Measurements from ENCODE around the gene MZB1. TPM values are rescaled to one million over a fixed set of nuclear protein-coding genes. Genes with fewer than 3 reads are reported as not detected.
A peak's percentile ranks its signal among the peaks of the same experiment; 100 is the strongest.

Gene MZB1
- total and polyA plus RNA-seq, 2 of the 13 experiments (the other 11 are each of a cell fraction or from before 2014, with no cell fraction given) = 0.31 to 0.40 TPM

GRCh38 chr5:139439013-139439903, 49.5 kb upstream of the MZB1 start, which contains the start of gene DNAJC18 (continued):
- no peak for TF ChIP-seq HHEX (CRISPR knock-in tag; IDR thresholded peaks at IDR 0.05)
- peak; percentile 63; the same call in 1 of the 3 replicates for TF ChIP-seq MXI1 (IDR thresholded peaks at IDR 0.05; ENCODE audit: borderline replicate concordance, low read depth, low read length)
- TF ChIP-seq TRAFD1 (CRISPR knock-in tag; IDR thresholded peaks at IDR 0.05; ENCODE audit: borderline replicate concordance) = no peak
- no peak for TF ChIP-seq NFAT5 (CRISPR knock-in tag; IDR thresholded peaks at IDR 0.05)
- no peak for TF ChIP-seq ZBTB20 (CRISPR knock-in tag; IDR thresholded peaks at IDR 0.05; ENCODE audit: borderline replicate concordance, low read depth)
- TF ChIP-seq ARID3A (IDR thresholded peaks at IDR 0.05; ENCODE audit: low read depth, low read length) = no peak
- TF ChIP-seq BATF2 (CRISPR knock-in tag; IDR thresholded peaks at IDR 0.05) = no peak
- peak; percentile 30 for TF ChIP-seq SRSF1 (optimal IDR thresholded peaks at IDR 0.05; ENCODE audit: low read depth, low read length)
- no peak; the same call in 1 of the 2 replicates for TF ChIP-seq NFE2 (CRISPR knock-in tag; IDR thresholded peaks at IDR 0.05)
- no peak for TF ChIP-seq ZSCAN25 (CRISPR knock-in tag; IDR thresholded peaks at IDR 0.05)
- TF ChIP-seq RCOR2 (CRISPR knock-in tag; IDR thresholded peaks at IDR 0.05) = no peak
- TF ChIP-seq ZNF121 (CRISPR knock-in tag; IDR thresholded peaks at IDR 0.05) = no peak
- TF ChIP-seq DNMT1 (CRISPR knock-in tag; IDR thresholded peaks at IDR 0.05) = no peak
- TF ChIP-seq ZNF343 (CRISPR knock-in tag; IDR thresholded peaks at IDR 0.05) = no peak; the same call in 1 of the 2 replicates
- peak; percentile 84 for TF ChIP-seq SUZ12 (IDR thresholded peaks at IDR 0.05; ENCODE audit: low read depth, low read length)
- no peak for TF ChIP-seq ZC3H4 (CRISPR knock-in tag; IDR thresholded peaks at IDR 0.05; ENCODE audit: borderline replicate concordance)
- no peak for TF ChIP-seq GABPA (IDR thresholded peaks at IDR 0.05; ENCODE audit: low read depth, low read length)
- TF ChIP-seq GABPA (CRISPR knock-in tag; IDR thresholded peaks at IDR 0.05; ENCODE audit: low read depth) = peak; percentile 61
- no peak for TF ChIP-seq RFX5 (IDR thresholded peaks at IDR 0.05; ENCODE audit: low read depth, low read length)
- TF ChIP-seq DNMT3B (CRISPR knock-in tag; conservative IDR thresholded peaks at IDR 0.05) = no peak
- TF ChIP-seq GTF3A (CRISPR knock-in tag; conservative IDR thresholded peaks at IDR 0.05) = no peak
- no peak for TF ChIP-seq SYNCRIP (IDR thresholded peaks at IDR 0.05; ENCODE audit: insufficient read depth, low read depth, low read length)
